Thyroid gland (tissue), 4 donors: ENCODE data around the gene KCNMA1.

Experiments
- CTCF ChIP-seq, 6 experiments: fragments of 200-600 bp in 3 of 6; fragments of 450-650 bp in 3 of 6; sonication (generic) in 3 of 6; IDR thresholded peaks; one replicate each; pipeline ENCODE4 v1.5.1; 2016 to 2019; ENCODE audit warnings: antibody characterized with exemption in 6 of 6, mild to moderate bottlenecking in 2 of 6, inconsistent platforms in 1 of 6, moderate library complexity in 1 of 6
- POLR2A ChIP-seq, 2 donors: fragments of 450-650 bp; IDR thresholded peaks; one replicate each; pipeline ENCODE4 v1.6.1; 2017; ENCODE audit warnings: antibody characterized with exemption in 2 of 2, mild to moderate bottlenecking in 2 of 2, moderate library complexity in 1 of 2

GRCh38 chr10:77012812-77013500, 624.7 kb downstream of the KCNMA1 start:
- TF ChIP-seq CTCF (IDR thresholded peaks at IDR 0.05) (no peak), POLR2A (IDR thresholded peaks at IDR 0.05) (no peak)
